Mesenchymal stem cell (in vitro differentiated cells and primary cell): Measurements from ENCODE around the gene CIRBP.

Experiments used
- DNase-seq: peaks from one replicate; pipeline ENCODE4 v3.0.0-alpha.2; 2013
- H2AFZ ChIP-seq: one replicate; pipeline ENCODE4 v1.6.1; 2013; ENCODE audit warnings: low read depth, mild to moderate bottlenecking, control low read depth, inconsistent platforms, low read length, moderate library complexity
- H2AK5ac ChIP-seq: 2 replicates; pipeline ENCODE4 v1.6.1; 2013; ENCODE audit warnings: low read length, moderate library complexity, mild to moderate bottlenecking, inconsistent platforms; ENCODE audit not compliant: severe bottlenecking
- H2BK120ac ChIP-seq: one replicate; pipeline ENCODE4 v1.6.1; 2013; ENCODE audit warnings: low read depth, mild to moderate bottlenecking, inconsistent platforms, low read length, moderate library complexity
- H2BK12ac ChIP-seq, 2 experiments: one replicate each; pipeline ENCODE4 v1.6.1; 2013; ENCODE audit warnings: inconsistent platforms in 2 of 2, low read length in 2 of 2, mild to moderate bottlenecking in 2 of 2, moderate library complexity in 2 of 2, control low read depth in 1 of 2
- H2BK15ac ChIP-seq: one replicate; pipeline ENCODE4 v1.6.1; 2013; ENCODE audit warnings: mild to moderate bottlenecking, low read depth, inconsistent platforms; ENCODE audit not compliant: poor library complexity, severe bottlenecking
- H2BK5ac ChIP-seq: 2 replicates; pipeline ENCODE4 v1.6.1; 2013; ENCODE audit warnings: low read depth, mild to moderate bottlenecking, low read length, control low read depth, inconsistent platforms; ENCODE audit not compliant: poor library complexity, severe bottlenecking
- H3K14ac ChIP-seq, 2 experiments: one replicate each; pipeline ENCODE4 v1.6.1; 2013; ENCODE audit warnings: inconsistent platforms in 2 of 2, low read length in 2 of 2, control low read depth in 1 of 2, mild to moderate bottlenecking in 1 of 2, moderate library complexity in 1 of 2
- H3K18ac ChIP-seq, 2 experiments: one replicate each; pipeline ENCODE4 v1.6.1; 2013; ENCODE audit warnings: inconsistent platforms in 2 of 2, low read length in 2 of 2, control low read depth in 1 of 2, low read depth in 1 of 2, mild to moderate bottlenecking in 1 of 2
- H3K23ac ChIP-seq, 2 experiments: one replicate each; pipeline ENCODE4 v1.6.1; 2013; ENCODE audit warnings: inconsistent platforms in 2 of 2, low read length in 2 of 2, mild to moderate bottlenecking in 2 of 2, moderate library complexity in 2 of 2, control low read depth in 1 of 2
- H3K27ac ChIP-seq: 2 replicates; pipeline ENCODE4 v1.5.1; 2013; ENCODE audit warnings: mild to moderate bottlenecking, moderate library complexity, low read length, control low read depth, inconsistent platforms; ENCODE audit not compliant: poor library complexity, severe bottlenecking
- H3K27me3 ChIP-seq, 2 experiments: 2 replicates each; pipeline versions ENCODE4 v1.6.1 to v1.7.0; 2013; ENCODE audit warnings: low read length in 2 of 2, mild to moderate bottlenecking in 2 of 2, moderate library complexity in 2 of 2, control low read depth in 1 of 2, inconsistent platforms in 1 of 2; ENCODE audit not compliant: control insufficient read depth in 1 of 2, insufficient read depth in 1 of 2
- H3K36me3 ChIP-seq, 2 experiments: 2 replicates each; pipeline versions ENCODE4 v1.6.1 to v1.7.0; 2013; ENCODE audit warnings: low read length in 2 of 2, control low read depth in 1 of 2, inconsistent platforms in 1 of 2, low read depth in 1 of 2, mild to moderate bottlenecking in 1 of 2; ENCODE audit not compliant: insufficient read depth in 2 of 2, control insufficient read depth in 1 of 2
- H3K4ac ChIP-seq, 2 experiments: one replicate each; pipeline ENCODE4 v1.6.1; 2013; ENCODE audit warnings: inconsistent platforms in 2 of 2, low read length in 2 of 2, mild to moderate bottlenecking in 2 of 2, moderate library complexity in 2 of 2, control low read depth in 1 of 2, low read depth in 1 of 2
- H3K4me1 ChIP-seq: 2 replicates; pipeline ENCODE4 v1.6.1; 2013; ENCODE audit warnings: low read depth, low read length, control low read depth; ENCODE audit not compliant: control insufficient read depth, insufficient read depth
- H3K4me2 ChIP-seq: 2 replicates; pipeline ENCODE4 v1.6.1; 2013; ENCODE audit warnings: low read length, mild to moderate bottlenecking, inconsistent platforms; ENCODE audit not compliant: poor library complexity, severe bottlenecking
- H3K4me3 ChIP-seq, 2 experiments: 2 replicates each; pipeline versions ENCODE4 v1.5.1 to v1.7.0; 2013; ENCODE audit warnings: low read length in 2 of 2, mild to moderate bottlenecking in 2 of 2, control low read depth in 1 of 2, low read depth in 1 of 2; ENCODE audit not compliant: insufficient read depth in 1 of 2
- H3K79me1 ChIP-seq: replicated peaks from 2 replicates; pipeline ENCODE4 v1.6.1; 2013; ENCODE audit warnings: mild to moderate bottlenecking, control low read depth, low read length, inconsistent platforms; ENCODE audit not compliant: poor library complexity, severe bottlenecking
- H3K9ac ChIP-seq: 2 replicates; pipeline ENCODE4 v1.7.0; 2013; ENCODE audit warnings: mild to moderate bottlenecking, low read length, moderate library complexity
- H3K9me3 ChIP-seq: 2 replicates; pipeline ENCODE4 v1.7.0; 2013; ENCODE audit warnings: mild to moderate bottlenecking, low read length; ENCODE audit not compliant: control insufficient read depth
- H4K8ac ChIP-seq: one replicate; pipeline ENCODE4 v1.6.1; 2013; ENCODE audit warnings: inconsistent platforms, mild to moderate bottlenecking, low read length, moderate library complexity
- H4K91ac ChIP-seq: one replicate; pipeline ENCODE4 v1.6.1; 2013; ENCODE audit warnings: mild to moderate bottlenecking, low read length, inconsistent platforms
- WGBS: methylation state at CpG from one replicate; pipeline ENCODE4 v1.1.7; 2013; ENCODE audit warnings: mixed read lengths; 5-methylcytosine and 5-hydroxymethylcytosine counted together

Gene CIRBP

DNA sequence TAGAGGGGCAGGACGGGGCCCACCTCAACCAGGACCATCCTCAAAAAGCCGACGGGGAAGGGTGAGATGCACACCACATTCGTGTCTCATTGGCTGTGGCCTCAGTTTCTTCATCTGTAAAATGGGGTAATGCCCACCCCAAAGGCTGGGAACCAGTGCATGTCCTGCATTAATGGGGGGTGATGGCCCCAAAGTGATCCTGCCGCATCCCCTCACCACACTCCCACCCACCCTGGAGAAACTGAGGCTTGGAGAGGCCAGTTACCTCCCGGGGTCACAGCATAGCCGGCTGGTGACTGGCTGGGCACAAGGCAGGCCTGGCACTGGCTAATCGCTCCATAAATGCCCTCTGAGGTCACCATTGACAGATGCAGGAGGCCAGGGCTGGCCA lies 21.4 kb upstream of the CIRBP start:
- H3K14ac ChIP-seq: peak overlapping the region in 1 of 2 experiments; percentile 44
- no peaks in the 10 kb centered on the region for H3K27me3 ChIP-seq
- H4K91ac ChIP-seq: peak overlapping the region; percentile 29
- H3K4me3 ChIP-seq: peak overlapping the region; percentile 71 to 74
- H3K36me3 ChIP-seq: peaks cover 12 to 54% of the 10 kb centered on the region in 2 experiments
- peak overlapping the region; percentile 86 for H3K9ac ChIP-seq
- H3K4ac ChIP-seq: peak overlapping the region; percentile 62 to 64
- H2BK15ac ChIP-seq: peak overlapping the region; percentile 30
- no peak overlapping the region for H3K27ac ChIP-seq
- H3K79me1 ChIP-seq: peaks cover 20% of the 10 kb centered on the region
- WGBS: 82% methylated on average over 8 of the region's 8 CpGs
- H3K18ac ChIP-seq: peak overlapping the region; percentile 88 to 95
- DNase-seq: no peak
- no peaks in the 10 kb centered on the region for H3K9me3 ChIP-seq
- no peak overlapping the region for H3K23ac ChIP-seq
- peak overlapping the region; percentile 90 for H2BK5ac ChIP-seq
- H3K4me1 ChIP-seq: peaks cover 40% of the 10 kb centered on the region
- peak overlapping the region; percentile 41 for H4K8ac ChIP-seq
- H2AK5ac ChIP-seq: peak overlapping the region; percentile 42
- peak overlapping the region; percentile 92 for H2BK120ac ChIP-seq
- peak overlapping the region; percentile 93 to 99 for H2BK12ac ChIP-seq
- H2AFZ ChIP-seq: no peak overlapping the region
- H3K4me2 ChIP-seq: peak overlapping the region; percentile 77

DNA sequence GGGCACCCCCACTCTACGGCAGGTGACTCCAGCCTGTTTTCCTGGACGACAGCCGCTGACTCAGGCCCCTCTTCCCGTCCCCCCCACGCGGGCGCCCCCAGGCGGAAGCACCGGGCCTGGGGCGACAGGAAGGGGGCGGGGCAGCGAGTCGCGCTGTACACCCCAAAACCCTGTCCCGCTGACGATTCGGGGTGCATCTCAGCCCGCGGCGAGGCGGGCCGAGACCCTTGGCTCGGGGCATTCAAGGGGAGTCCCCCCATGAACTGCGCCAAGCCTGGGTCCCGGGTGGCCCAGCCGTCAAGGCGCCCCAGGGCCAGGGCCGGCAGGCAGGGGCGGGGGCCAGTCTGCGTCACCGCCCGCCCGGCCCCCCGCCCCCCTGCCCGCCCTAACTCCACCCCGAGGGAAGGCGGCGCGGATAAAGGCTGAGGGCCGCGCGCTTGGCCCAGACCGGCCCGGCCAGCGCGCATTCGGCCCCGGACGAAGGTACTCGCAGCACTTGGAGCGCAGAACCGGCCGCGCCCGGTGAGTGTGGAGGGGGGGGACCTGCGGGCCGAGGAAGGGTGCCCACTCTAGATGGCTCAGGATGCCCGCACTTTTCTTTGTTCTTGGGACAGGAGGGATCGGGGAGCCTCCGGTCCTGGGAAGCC lies 20.9 kb upstream of the CIRBP start, which contains the start of gene MIDN:
Gene MIDN, plus strand, starts transcription at position 445 of the 647 bp plus-strand sequence. CDS start 1,714 bp downstream, outside the sequence.
- Histone ChIP-seq H3K4me2 (peak within 1 kb of the TSS; percentile 77), H4K8ac (peak within 1 kb of the TSS; percentile 95), H3K23ac (no peak within 1 kb of the TSS), H3K4me3 (peak within 1 kb of the TSS; percentile 74 to 75), H2BK12ac (peak within 1 kb of the TSS; percentile 93 to 99), H3K9ac (peak within 1 kb of the TSS; percentile 89), H2AFZ (no peak within 1 kb of the TSS), H3K36me3 (peaks cover 12 to 55% of the 10 kb centered on the region in 2 experiments), H2AK5ac (peak within 1 kb of the TSS; percentile 42), H2BK5ac (peak within 1 kb of the TSS; percentile 95), H3K27me3 (no peaks in the 10 kb centered on the region), H3K4ac (peak within 1 kb of the TSS; percentile 95 to 96), H3K9me3 (no peaks in the 10 kb centered on the region), H3K79me1 (peaks cover 20% of the 10 kb centered on the region), H3K18ac (peak within 1 kb of the TSS; percentile 95 to 99), H3K14ac (peak within 1 kb of the TSS in 1 of 2 experiments; percentile 97), H2BK15ac (peak within 1 kb of the TSS; percentile 95), H3K27ac (peak within 1 kb of the TSS; percentile 97), H4K91ac (peak within 1 kb of the TSS; percentile 85), H3K4me1 (peaks cover 40% of the 10 kb centered on the region), H2BK120ac (peak within 1 kb of the TSS; percentile 92)
- DNase-seq: peak; percentile 94
- under 1% methylated on average over 32 of the region's 60 CpGs for WGBS

DNA sequence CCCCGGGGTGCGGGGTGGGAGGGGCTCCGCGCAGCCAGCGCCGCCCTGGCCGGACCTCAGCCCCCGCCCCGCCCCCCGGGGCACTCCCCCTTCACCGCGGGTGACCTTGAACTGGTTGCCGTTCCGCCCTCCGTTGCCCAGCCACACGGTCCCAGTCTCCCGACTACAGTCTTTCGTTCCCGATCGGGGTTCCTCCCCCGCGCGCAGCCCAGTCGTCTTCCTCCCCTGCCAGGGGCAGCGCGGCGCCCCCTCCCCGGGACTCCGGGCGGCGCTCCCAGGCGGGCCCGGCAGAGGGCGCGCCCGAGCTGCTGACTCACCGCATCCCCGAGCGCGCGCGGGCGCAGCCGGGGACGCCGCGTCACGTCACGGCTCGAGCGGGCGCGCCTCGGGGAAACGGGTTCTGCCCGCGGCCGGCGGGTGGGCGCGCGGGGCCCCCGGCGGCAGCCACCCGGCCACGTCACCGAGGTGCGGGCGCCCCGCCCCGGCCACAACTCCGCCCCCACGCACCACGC lies 20.3 kb upstream of the CIRBP start:
- Histone ChIP-seq H2BK5ac (peak overlapping the region; percentile 95), H3K4ac (peak overlapping the region; percentile 95 to 96), H2BK12ac (peak overlapping the region in 1 of 2 experiments; percentile 57), H2BK120ac (peak overlapping the region; percentile 77), H3K27me3 (no peaks in the 10 kb centered on the region), H4K8ac (peak overlapping the region; percentile 95), H3K36me3 (peaks cover 8 to 57% of the 10 kb centered on the region in 2 experiments), H3K18ac (peak overlapping the region; percentile 90 to 99), H3K4me3 (peak overlapping the region; percentile 74 to 75), H3K4me1 (peaks cover 41% of the 10 kb centered on the region), H3K14ac (peak overlapping the region in 1 of 2 experiments; percentile 97), H3K9ac (peak overlapping the region; percentile 89), H3K23ac (no peak overlapping the region), H2AFZ (no peak overlapping the region), H3K9me3 (no peaks in the 10 kb centered on the region), H3K4me2 (peak overlapping the region; percentile 59), H3K27ac (peak overlapping the region; percentile 97), H2AK5ac (no peak overlapping the region), H2BK15ac (peak overlapping the region; percentile 95), H3K79me1 (peaks cover 18% of the 10 kb centered on the region), H4K91ac (peak overlapping the region; percentile 77)
- under 1% methylated on average over 26 of the region's 74 CpGs for WGBS
- DNase-seq: no peak

DNA sequence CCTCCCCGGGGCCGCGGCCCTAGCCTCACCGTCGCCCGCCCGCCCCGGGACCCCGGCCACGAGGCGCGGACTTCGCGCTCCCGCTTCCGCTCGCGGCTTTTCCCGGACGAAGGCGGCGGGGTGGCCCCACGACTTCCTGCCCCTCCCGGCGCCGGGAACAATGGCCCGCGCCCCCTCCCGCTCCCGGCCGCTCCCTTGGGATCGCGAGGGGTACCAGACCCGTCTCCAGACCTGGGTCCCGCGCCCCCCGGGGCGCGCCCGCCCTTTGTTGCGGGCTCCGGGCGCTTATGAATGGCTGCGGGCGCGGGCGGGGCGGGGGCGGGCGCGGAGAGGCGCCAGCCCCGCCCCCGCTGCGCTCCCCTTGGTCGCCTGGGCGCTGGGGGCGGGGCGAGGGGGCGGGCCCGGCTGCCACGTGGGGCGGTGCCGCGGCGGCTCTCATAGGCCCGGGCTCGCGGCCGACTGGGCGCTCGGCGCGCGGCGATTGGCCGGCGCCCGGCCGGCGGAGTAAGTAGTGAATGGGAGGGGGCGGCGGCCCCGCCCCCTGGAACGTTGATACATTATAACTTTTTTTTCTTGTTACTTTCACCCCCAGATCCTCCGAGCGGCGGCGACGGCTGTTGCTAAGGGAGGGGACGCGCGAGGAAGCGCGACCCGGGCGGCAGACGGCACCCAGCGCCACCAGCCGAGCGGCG lies 19.7 kb upstream of the CIRBP start:
- Histone ChIP-seq H4K91ac (peak overlapping the region; percentile 77), H3K4me1 (peaks cover 42% of the 10 kb centered on the region), H2AFZ (no peak overlapping the region), H3K27me3 (no peaks in the 10 kb centered on the region), H3K23ac (no peak overlapping the region), H3K9me3 (no peaks in the 10 kb centered on the region), H3K4ac (peak overlapping the region; percentile 86 to 95), H3K9ac (peak overlapping the region; percentile 96), H2AK5ac (no peak overlapping the region), H2BK5ac (peak overlapping the region; percentile 94), H2BK12ac (peak overlapping the region in 1 of 2 experiments; percentile 43), H3K4me2 (peak overlapping the region; percentile 69), H3K14ac (peak overlapping the region in 1 of 2 experiments; percentile 57), H3K18ac (peak overlapping the region; percentile 86 to 99), H3K36me3 (peaks cover 12 to 58% of the 10 kb centered on the region in 2 experiments), H3K27ac (peak overlapping the region; percentile 56), H2BK15ac (peak overlapping the region; percentile 93), H4K8ac (peak overlapping the region; percentile 82), H2BK120ac (peak overlapping the region; percentile 99), H3K4me3 (peak overlapping the region; percentile 84 to 92), H3K79me1 (peaks cover 14% of the 10 kb centered on the region)
- DNase-seq: peak; percentile 93
- WGBS: under 1% methylated on average over 43 of the region's 102 CpGs
